ENCODE data around the gene SLC26A9. TPM values are rescaled to one million over a fixed set of nuclear protein-coding genes. Genes with fewer than 3 reads are reported as not detected.

The SLC26A9 gene
- total and polyA plus RNA-seq, 9 donors: 0.07 to 6.7 (median 0.11) TPM; not detected in 3

DNA sequence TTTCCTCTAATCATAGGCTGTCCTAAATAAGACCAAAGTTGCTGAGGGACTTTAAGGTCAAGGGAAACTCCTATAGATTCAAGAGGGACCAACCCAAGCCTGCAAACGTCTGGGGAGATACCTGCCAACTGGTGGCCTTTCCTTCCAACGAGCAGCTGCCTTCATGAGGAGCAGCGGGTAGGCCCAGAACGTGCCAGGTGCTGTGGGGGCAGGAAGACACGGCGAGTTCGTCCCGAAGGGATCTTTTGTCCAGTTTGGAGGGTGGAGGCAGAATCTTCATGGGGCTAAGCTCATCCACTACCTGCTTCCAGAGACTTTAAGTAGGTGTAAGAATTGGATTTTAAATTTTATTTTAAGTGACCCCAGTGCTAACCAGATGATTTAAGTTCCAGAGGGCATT is 26.0 kb upstream of the SLC26A9 start:
- 89 to 92% (median 90%) methylated on average over 8 of the region's 8 CpGs for WGBS, 3 donors

DNA sequence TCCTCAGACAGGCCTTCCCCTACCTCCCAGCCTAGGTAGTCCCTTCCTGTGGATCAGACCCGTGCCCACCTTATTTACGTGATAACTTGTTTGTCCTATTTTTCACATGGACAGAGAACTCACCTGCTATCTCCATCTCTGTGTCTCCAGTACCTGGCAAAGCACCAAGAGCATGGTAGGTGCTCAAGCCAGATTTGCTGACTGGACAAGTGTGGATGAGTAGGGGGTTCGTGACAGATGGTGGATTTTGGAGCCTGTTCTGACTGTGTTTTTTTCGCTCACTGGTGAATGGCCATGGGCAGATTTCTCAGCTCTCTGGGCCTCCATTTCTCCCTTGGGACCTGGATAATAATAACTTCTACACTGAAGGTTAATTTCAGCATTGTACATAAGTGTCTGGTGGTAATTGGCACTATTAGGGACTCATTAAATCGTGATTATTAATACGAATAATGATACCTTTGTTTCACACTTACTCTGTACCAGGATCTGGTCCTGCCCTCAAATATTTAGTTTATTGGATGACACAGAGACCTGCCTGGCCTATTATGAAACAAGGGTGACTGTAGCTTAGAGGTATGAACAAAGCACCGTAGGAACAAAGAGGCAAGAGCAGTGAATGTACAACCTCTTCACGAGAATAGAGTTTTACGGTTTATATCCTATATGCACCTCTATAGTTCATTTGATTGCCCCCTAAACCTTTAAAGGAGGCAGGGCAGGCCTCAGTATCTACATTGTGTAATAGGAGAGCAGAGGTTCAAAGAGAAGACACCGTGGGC is 24.5 kb upstream of the SLC26A9 start:
- Histone ChIP-seq H3K27me3 (no peaks in the 10 kb centered on the region), H3K27ac (no peak overlapping the region), H3K36me3 (no peaks in the 10 kb centered on the region), H3K4me1 (ENCODE audit: insufficient read depth) (no peaks in the 10 kb centered on the region), H3K9me3 (no peaks in the 10 kb centered on the region), H3K4me3 (no peak overlapping the region)
- no peak for DNase-seq
- TF ChIP-seq POLR2A (IDR thresholded peaks at IDR 0.05): no peak
- TF ChIP-seq EP300 (IDR thresholded peaks at IDR 0.05): no peak
- TF ChIP-seq, protein P1, sequence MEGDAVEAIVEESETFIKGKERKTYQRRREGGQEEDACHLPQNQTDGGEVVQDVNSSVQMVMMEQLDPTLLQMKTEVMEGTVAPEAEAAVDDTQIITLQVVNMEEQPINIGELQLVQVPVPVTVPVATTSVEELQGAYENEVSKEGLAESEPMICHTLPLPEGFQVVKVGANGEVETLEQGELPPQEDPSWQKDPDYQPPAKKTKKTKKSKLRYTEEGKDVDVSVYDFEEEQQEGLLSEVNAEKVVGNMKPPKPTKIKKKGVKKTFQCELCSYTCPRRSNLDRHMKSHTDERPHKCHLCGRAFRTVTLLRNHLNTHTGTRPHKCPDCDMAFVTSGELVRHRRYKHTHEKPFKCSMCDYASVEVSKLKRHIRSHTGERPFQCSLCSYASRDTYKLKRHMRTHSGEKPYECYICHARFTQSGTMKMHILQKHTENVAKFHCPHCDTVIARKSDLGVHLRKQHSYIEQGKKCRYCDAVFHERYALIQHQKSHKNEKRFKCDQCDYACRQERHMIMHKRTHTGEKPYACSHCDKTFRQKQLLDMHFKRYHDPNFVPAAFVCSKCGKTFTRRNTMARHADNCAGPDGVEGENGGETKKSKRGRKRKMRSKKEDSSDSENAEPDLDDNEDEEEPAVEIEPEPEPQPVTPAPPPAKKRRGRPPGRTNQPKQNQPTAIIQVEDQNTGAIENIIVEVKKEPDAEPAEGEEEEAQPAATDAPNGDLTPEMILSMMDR (IDR thresholded peaks at IDR 0.05): no peak
- 78 to 91% (median 85%) methylated on average over 10 of the region's 10 CpGs for WGBS, 3 donors
- intact Hi-C loops (cut with DNase I): loop anchor here in 1 of 4 donors (5.0 kb wide), 1 partner anchor 45 kb away; no protein-coding TSS in a partner anchor

More for the DNA sequence above, 26.0 kb upstream of the SLC26A9 start:
- no peak for DNase-seq
- no peak overlapping the region for H3K27ac ChIP-seq
- intact Hi-C loops (cut with DNase I): loop anchor here in 1 of 4 donors (5.0 kb wide), 1 partner anchor 47 kb away; no protein-coding TSS in a partner anchor
- TF ChIP-seq, protein P1 (IDR thresholded peaks at IDR 0.05): no peak
- TF ChIP-seq EP300 (IDR thresholded peaks at IDR 0.05) (no peak), POLR2A (IDR thresholded peaks at IDR 0.05) (no peak)
- no peaks in the 10 kb centered on the region for H3K27me3 ChIP-seq
- no peaks in the 10 kb centered on the region for H3K9me3 ChIP-seq
- no peaks in the 10 kb centered on the region for H3K4me1 ChIP-seq (ENCODE audit: insufficient read depth)
- H3K4me3 ChIP-seq: no peak overlapping the region
- no peaks in the 10 kb centered on the region for H3K36me3 ChIP-seq

DNA sequence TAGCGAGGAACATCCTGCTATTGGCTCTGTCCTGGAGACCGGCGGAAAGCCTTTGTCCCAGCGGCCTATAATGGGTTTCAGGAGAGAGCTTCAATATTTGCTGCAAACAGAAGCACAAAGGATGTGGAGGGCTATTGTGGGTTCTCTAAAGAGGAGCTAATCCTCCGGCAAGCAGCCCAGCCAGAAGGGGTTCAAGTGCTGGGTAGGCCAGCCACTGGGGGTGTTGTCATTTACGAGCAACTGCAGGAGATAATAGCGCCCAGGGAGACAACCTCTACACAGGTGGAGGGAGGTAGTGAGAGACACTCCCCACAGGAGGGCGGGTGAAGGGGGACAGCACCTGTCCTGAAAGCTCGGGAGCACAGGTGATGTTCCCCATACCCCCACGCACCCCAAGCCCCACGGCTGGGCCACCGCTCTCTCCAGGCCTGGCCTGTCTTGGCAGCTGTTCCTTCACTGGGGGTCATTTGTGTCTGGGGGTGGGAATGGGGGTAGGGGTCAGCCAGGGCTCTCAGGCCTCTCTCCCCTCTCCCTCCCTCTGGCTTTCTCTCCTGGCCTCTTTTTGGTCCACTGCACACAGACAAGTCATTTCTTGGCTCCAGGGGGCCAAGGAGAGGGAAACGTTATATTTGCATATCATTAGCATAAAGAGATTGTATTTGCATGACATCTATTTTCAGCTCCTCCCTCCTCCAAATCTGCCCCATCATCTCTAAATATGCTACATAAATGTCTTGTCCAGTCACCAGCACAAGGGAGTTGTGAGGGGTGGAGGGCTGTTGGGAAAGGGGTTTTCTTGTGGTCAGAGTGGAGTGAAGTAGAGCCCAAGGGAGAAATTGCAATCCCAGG is 22.0 kb upstream of the SLC26A9 start:
- no peaks in the 10 kb centered on the region for H3K36me3 ChIP-seq
- no peaks in the 10 kb centered on the region for H3K9me3 ChIP-seq
- intact Hi-C loops (cut with DNase I): loop anchor here in 1 of 4 donors (5.0 kb wide), 1 partner anchor 43 kb away; no protein-coding TSS in a partner anchor
- no peak overlapping the region for H3K27ac ChIP-seq
- no peak overlapping the region for H3K4me3 ChIP-seq
- no peak for TF ChIP-seq EP300 (IDR thresholded peaks at IDR 0.05)
- no peak for TF ChIP-seq POLR2A (IDR thresholded peaks at IDR 0.05)
- TF ChIP-seq, protein P1 (IDR thresholded peaks at IDR 0.05): no peak
- 84 to 91% (median 86%) methylated on average over 13 of the region's 13 CpGs for WGBS, 3 donors
- peaks cover 5% of the 10 kb centered on the region for H3K4me1 ChIP-seq (ENCODE audit: insufficient read depth)
- no peak for DNase-seq
- no peaks in the 10 kb centered on the region for H3K27me3 ChIP-seq

DNA sequence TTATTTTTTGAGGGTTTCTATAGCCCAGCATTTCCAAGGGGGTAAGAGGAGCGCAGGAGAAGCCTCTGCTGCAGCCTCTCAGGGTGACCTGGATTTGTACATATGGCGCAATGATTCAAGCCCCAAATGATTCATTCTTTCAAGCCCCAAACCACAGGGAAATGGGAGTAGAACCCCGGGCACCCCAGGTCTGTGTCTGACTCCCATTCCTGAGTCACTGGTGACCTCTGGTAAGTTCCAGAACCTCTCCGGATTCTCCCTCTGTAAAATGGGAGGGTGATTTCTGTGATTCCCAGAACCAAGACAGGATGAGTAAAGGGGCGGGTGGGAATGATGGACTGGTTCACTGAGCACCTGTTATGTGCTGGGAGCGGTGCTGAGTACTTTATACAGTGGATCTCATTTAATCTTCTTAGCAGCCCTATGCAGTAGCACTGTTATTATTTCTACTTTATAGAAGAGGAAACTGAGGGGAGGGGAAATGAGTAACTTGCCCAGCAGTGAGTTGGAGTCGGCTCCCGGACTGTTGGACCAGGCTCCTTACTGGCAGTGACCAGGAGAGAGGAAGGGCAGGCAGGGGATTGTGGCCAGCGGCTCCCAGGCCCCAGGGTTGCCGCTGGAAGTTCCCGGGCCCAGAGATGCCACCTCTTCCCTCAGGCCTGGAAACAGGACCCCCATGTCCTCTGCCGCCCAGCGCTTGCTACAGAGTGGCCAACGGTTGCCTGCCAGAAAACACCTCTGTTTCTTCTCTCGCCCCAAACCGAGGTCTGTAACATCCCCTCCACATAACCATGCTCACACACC is 20.3 kb upstream of the SLC26A9 start:
- Histone ChIP-seq H3K27ac (no peak overlapping the region), H3K27me3 (no peaks in the 10 kb centered on the region), H3K4me3 (no peak overlapping the region), H3K9me3 (no peaks in the 10 kb centered on the region), H3K4me1 (ENCODE audit: insufficient read depth) (peaks cover 5% of the 10 kb centered on the region), H3K36me3 (no peaks in the 10 kb centered on the region)
- DNase-seq: no peak
- TF ChIP-seq POLR2A (IDR thresholded peaks at IDR 0.05): no peak
- no peak for TF ChIP-seq EP300 (IDR thresholded peaks at IDR 0.05)
- TF ChIP-seq, protein P1 (IDR thresholded peaks at IDR 0.05): no peak
- intact Hi-C loops (cut with DNase I): no loop called here
- WGBS, 3 donors: 85 to 91% (median 86%) methylated on average over 16 of the region's 16 CpGs

All from ovary (tissue), 9 donors.